Endothelial cell of umbilical vein (primary cell): ENCODE measurements around the gene ISG15.

ENCODE experiments used
- EZH2 ChIP-seq: IDR thresholded peaks from 2 replicates; pipeline ENCODE4 v1.6.1; 2012; ENCODE audit warnings: borderline replicate concordance, low read depth, mild to moderate bottlenecking, moderate library complexity, low read length, inconsistent platforms; ENCODE audit not compliant: severe bottlenecking
- GATA2 ChIP-seq: IDR thresholded peaks from 2 replicates; pipeline ENCODE4 v1.7.0; 2011; ENCODE audit warnings: low read depth, mild to moderate bottlenecking, moderate library complexity, mixed read lengths, low read length; ENCODE audit not compliant: insufficient read length, insufficient read depth
- JUN ChIP-seq: IDR thresholded peaks from 2 replicates; pipeline ENCODE4 v1.6.1; 2011; ENCODE audit warnings: borderline replicate concordance, low read depth; ENCODE audit not compliant: insufficient read length, insufficient read depth
- MAX ChIP-seq: IDR thresholded peaks from 2 replicates; pipeline ENCODE4 v1.6.1; 2011; ENCODE audit not compliant: insufficient read depth, insufficient read length
- POLR2A ChIP-seq: IDR thresholded peaks from 2 replicates; pipeline ENCODE4 v1.6.1; 2012; ENCODE audit warnings: low read depth, mild to moderate bottlenecking, control low read depth, low read length
- POLR2AphosphoS5 ChIP-seq: IDR thresholded peaks from 2 replicates; pipeline ENCODE4 v1.6.1; 2012; ENCODE audit warnings: low read depth, mild to moderate bottlenecking, control low read depth, low read length, moderate library complexity; ENCODE audit not compliant: insufficient read depth
- TF ChIP-seq, protein P1 (sequence below), 2 donors: IDR thresholded peaks; 1 replicate in 1 of 2; 2 replicates in 1 of 2; pipeline ENCODE4 v1.5.1; 2011; ENCODE audit warnings: low read length in 2 of 2, mild to moderate bottlenecking in 2 of 2, moderate library complexity in 2 of 2, control low read depth in 1 of 2, inconsistent platforms in 1 of 2, low read depth in 1 of 2; ENCODE audit not compliant: insufficient read depth in 1 of 2; ENCODE audit errors: extremely low read depth in 1 of 2

DNA sequence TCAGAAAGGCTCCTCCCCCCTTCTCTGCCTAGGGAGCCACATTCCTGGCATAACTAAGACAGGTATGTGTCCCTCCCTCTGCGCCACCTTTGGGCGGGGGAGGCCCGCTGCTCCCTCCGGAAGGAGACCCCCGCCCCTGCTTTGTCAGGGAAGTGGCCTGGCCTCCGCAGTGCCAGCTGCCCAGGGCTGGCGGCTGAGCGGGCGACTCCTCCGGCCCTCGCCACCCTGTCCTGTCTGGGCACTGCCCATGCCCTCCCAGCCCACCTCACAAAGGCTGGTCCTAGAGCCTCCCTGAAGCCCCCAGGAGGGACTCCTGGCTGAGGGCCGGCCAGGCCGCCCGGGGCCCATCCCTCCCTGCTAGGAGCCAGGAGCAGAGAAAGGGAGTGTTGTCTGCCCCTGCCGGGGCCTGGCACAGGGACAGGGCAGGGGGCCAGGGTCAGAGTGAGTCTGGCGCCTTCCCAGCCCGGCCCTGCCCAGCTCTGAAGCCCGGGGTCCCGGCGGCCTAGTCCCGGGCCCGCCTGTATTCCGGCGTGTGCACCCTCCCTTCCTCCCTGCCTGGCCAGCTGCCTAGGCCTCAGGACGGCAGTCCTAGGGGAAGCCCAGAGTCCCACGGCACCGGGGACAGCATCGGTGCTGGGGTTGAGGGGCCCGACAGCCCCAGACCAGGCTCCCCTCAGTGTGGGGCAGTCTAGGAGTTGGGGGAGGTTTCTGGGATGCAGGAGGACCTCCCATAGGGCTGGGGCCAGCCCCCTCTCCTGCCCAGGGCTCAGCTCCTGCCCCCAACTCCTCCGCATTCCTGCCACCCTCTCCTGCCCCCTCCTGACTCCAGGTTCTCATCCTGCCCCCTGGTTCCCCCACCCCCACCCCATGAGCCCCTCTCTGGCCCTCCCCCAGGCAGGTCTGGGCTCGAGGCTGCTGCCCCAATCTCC lies 11.7 kb downstream of the ISG15 start:
- TF ChIP-seq, protein P1, sequence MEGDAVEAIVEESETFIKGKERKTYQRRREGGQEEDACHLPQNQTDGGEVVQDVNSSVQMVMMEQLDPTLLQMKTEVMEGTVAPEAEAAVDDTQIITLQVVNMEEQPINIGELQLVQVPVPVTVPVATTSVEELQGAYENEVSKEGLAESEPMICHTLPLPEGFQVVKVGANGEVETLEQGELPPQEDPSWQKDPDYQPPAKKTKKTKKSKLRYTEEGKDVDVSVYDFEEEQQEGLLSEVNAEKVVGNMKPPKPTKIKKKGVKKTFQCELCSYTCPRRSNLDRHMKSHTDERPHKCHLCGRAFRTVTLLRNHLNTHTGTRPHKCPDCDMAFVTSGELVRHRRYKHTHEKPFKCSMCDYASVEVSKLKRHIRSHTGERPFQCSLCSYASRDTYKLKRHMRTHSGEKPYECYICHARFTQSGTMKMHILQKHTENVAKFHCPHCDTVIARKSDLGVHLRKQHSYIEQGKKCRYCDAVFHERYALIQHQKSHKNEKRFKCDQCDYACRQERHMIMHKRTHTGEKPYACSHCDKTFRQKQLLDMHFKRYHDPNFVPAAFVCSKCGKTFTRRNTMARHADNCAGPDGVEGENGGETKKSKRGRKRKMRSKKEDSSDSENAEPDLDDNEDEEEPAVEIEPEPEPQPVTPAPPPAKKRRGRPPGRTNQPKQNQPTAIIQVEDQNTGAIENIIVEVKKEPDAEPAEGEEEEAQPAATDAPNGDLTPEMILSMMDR (IDR thresholded peaks at IDR 0.05; ENCODE audit: extremely low read depth in 1 of 2, insufficient read depth in 1 of 2, low read depth in 1 of 2, low read length in 2 of 2), result no peak
- TF ChIP-seq MAX (no peak), EZH2 (no peak), GATA2 (no peak), POLR2AphosphoS5 (no peak), POLR2A (no peak), JUN (no peak)
